HG03432 (cell line): ENCODE measurements around the gene YEATS4.

Experiments used
- ATAC-seq: cut with Tn5 transposase; IDR thresholded peaks from one replicate; pipeline ENCODE4 v1.9.1; 2021; ENCODE audit warnings: mild to moderate bottlenecking, moderate library complexity; ENCODE audit not compliant: unreplicated experiment

YEATS4 gene

DNA sequence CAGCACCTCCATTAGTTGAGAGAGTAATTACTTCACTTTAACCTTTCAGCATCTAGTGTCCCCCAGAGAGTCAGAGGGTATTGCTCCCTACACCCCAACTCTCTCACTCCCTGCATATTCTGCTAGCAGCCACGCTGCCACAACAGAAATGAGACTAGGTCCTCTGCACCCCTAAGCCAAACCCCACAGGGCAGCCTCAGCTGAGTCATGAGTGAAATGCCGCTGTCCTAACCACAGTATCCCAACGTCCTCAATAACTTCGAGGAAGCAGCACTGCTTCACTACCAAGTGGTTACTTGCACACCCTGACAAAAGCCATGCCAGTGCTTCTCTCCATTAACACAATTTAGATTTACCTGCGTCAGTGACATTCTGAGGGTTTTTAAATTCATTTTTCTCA lies 18.2 kb upstream of the YEATS4 start:
- ATAC-seq: no peak

DNA sequence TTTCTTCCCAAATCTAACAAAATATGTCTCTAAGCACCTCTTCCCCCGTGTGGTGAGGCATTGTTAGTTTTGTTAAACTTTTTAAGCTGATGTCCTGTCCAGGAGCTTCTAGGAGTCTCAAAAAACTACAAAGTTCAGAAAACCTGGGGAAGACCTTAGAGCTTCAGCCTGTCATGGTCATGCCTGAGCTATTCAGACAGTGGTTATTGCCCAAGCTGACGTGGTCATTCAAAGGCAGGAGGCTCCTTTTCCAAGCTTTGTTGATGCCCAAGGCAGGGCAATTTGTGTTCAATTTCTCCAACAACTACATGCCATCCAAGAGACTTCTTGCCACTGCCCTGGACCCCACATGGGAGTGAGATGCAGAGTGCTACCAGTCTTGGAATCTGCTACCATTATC lies 17.1 kb upstream of the YEATS4 start:
- no peak for ATAC-seq

DNA sequence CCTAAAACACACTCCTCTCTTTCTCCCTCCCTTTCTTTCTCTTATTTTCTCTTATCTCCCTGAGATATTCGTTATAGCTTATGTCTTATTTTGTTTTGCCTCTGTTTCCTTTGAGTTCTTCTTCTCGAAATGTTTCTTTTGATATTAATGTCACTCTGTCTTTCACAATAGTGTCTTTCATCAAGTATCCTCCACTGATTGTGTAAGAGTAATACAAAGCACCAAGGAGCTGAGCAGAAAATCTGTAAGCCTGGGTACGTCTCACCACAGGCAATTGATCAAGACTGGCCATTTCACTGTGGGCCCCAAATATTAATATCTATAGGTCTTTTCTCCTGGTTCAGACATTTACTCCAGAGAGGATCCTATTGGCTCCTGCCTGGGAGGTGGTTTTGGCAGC lies 16.2 kb upstream of the YEATS4 start:
- ATAC-seq: no peak

DNA sequence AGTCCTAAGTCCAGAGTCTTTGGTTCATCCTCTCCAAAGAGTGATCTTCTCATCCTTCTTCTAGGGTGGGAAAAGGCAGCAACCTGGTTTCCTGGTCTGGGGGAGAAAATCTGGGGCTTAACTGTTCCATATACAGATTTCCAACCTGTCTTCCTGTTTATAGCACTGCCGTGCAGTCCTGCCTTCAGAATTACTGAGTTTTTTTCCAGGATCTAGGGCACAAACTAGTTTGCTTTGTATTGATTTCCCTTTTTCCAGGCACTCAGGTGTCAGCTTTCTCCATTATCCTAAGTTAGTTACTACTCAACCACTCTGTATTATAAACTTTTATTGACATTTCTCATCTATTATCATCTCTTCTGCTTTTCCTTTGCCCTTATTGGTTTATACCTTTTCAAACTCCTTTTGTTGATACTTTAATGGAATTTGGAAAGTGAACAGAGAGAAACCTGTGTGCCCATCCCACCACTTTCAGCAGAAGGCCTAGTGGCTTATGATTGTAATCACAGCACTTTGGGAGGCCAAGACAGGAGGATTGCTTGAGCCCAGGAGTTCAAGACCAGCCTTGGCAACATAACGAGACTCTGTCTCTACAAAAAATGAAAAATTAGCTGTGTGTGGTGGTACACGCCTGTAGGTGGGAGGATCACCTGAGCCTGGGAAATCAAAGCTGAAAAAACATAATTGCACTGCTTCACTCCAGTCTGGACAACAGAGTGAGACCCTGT lies 15.5 kb upstream of the YEATS4 start:
- ATAC-seq: no peak

DNA sequence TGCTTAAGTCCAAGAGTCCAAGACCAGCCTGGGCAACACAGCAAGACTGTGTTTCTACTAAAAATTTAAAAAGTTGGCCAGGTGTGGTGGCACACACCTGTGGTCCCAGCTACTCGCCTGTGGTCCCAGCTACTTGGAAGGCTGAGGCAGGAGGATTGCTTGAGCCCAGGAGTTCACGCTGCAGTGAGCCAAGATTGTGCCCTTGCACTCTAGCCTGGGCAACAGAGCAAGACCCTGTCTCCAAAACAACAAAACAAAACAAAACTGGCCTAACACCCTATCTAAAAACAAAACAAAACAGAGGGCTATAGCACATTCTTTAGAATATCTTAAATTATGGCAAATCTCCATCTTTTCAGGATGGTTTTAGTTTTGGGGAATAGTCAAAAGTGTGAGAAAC lies 14.5 kb upstream of the YEATS4 start:
- no peak for ATAC-seq

DNA sequence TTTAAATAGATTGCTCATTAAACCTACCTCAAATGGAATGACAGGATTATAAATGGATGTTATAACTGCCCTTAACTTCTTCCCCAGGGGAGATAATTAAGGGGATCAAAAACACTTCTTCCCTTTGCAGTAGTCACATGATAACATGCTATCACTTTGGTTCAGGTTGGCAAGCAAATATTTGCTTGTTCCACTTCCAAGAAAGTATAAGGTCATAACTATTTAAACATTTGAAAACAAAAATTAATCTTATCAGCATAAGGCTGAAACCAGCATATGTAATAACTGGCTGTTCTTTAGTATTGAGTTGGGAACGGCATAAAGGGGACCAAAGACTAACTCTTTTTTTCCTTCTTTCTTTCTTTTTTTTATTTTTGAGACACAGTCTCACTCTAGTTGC lies 13.8 kb upstream of the YEATS4 start:
- ATAC-seq: no peak

DNA sequence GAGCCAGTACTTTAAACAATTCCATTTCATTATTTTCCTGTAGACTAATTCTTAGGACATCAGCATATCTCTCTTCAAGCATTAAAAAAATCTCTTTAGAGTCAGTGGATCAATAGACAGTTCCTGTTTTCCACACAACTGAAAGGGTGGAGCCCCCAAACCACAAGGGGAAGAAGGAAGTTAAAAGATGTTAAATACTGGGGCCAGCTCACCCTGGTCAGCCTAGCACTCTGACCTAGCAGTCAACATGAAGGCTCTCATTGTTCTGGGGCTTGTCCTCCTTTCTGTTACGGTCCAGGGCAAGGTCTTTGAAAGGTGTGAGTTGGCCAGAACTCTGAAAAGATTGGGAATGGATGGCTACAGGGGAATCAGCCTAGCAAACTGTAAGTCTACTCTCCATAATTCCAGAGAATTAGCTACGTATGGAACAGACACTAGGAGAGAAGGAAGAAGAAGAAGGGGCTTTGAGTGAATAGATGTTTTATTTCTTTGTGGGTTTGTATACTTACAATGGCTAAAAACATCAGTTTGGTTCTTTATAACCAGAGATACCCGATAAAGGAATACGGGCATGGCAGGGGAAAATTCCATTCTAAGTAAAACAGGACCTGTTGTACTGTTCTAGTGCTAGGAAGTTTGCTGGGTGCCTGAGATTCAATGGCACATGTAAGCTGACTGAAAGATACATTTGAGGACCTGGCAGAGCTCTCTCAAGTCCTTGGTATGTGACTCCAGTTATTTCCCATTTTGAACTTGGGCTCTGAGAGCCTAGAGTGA lies 11.2 kb upstream of the YEATS4 start, which contains the start of gene LYZ:
Gene LYZ, plus strand, starts transcription at position 220 of the 777 bp plus-strand sequence. Its CDS starts 28 bp downstream, at position 248.
- ATAC-seq: no peak

DNA sequence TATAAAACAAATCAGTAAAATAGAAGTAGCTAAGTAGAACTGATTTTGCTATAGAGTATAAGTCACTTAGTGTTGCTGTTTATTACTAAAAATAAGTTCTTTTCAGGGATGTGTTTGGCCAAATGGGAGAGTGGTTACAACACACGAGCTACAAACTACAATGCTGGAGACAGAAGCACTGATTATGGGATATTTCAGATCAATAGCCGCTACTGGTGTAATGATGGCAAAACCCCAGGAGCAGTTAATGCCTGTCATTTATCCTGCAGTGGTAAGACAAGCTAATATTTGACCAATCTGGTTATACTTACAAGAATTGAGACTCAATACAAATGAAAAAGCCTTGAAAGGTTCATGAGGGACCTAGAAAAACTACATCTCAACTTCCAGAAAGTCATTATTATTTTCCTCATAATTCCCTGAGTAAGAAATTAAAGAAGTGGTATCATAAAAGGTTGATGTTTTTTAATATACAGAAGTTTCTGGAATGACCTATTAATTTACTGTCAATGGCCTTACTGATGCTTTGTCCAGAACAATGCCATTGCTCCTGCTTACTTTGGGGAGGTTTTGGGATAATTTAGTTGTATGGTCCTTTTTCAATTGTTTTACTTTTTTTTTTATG lies 9.4 kb upstream of the YEATS4 start:
- no peak for ATAC-seq

DNA sequence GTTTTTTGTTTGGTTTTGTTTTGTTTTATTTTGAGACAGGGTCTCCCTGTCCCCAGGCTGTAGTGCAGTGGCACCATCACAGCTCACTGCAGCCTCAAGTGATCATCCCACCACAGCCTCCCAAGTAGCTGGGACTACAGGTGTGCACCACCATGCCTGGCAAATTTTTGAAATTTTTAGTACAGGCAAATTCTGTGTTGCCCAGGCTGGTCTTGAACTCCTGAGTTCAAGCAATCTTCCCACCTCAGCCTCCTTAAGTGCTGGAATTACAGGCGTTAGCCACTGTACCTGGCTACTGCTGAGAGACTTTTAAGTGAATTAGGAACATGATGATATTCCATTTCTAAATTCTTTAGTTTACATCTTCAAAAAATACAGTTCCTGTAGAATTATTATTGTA lies 8.8 kb upstream of the YEATS4 start:
- ATAC-seq: no peak

DNA sequence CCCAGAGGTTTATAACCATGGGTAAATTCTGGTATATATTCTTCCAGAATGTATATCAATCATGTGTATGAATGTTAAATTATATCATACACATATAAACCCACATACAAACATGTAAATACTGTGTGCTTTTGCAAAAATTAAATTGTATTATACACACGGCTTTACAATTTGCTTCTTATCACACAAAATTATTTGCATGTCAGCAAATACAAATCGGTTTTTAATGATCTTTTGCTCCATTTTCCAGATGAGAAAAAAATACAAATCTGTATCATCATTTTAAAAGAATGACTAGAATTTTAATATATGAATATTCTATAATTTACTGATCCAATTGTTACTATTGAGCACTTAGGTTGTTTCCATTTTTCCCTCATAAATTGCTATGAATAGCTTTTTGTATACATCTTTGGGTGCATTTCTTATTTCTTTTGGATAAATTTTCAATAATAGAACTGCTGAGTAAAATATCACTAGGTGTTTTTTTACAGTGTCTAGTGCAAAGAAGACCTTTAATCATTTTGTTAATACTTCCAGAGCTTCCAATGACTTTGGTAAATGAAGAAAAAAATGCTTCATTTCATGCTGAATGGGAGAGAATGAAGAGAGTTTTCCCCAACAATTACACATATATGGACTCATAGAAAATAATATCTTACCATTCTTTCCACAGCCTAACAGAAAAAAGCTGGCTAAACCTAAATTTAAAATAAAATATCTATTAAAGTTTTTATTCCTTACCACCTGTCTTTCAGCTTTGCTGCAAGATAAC lies 7.9 kb upstream of the YEATS4 start:
- ATAC-seq: no peak

DNA sequence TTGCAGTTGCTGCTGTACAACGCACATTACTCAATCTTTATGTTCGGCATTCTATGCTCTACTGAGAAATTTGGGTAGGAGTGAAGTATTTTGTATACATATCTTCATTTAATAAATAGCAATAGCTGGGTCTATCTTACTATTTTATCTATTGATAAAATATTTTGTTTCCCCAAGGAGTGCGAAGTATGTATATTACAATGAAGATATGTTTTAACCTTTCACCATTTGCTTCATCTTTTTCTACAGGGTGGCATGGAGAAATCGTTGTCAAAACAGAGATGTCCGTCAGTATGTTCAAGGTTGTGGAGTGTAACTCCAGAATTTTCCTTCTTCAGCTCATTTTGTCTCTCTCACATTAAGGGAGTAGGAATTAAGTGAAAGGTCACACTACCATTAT lies 6.6 kb upstream of the YEATS4 start:
- no peak for ATAC-seq

DNA sequence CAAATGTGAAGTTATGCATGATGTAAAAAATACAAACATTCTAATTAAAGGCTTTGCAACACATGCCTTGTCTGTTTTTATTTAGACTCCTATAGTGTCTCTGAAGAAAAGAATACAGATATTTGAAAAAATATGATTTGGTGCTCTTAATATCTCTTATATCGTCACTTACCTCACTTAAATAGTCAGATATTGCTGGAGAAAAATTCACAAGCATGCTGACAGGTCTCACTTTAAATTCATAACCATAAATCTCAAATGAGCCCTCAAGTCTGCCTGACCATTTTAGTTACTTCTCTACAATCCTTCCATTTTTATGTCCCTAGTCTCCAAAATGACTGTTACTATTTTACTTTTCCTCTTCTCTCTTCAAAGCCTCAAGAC lies 5.4 kb upstream of the YEATS4 start:
- no peak for ATAC-seq

DNA sequence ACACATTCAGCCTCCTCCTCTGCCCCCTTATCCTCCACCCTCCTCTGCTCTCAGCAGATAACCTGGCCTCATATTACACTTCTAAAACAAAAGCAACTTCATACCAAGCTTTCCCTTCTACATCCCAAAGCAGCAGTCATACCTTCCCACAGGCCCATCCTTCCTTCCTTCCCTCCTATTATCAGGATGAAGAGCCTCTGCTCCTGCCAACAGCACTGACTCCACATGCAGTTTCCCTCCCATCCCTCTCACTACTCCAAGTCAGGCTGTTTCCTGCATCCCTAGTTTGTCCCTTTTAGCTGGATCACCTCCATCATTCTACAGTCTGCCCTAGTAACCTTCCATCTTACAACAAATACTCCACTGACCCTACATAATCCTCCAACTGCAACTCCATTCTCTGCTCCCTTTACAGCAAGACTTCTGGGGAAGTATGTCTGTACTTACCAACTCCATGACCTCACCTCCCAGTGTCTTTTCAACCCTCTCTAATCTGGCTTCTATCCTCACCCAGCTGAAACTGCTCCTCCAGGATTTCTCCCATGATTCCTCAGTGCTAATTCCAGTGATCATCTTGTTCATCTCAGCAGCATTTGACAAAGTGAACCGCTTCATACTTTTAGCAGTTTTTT lies 4.9 kb upstream of the YEATS4 start:
- ATAC-seq: no peak

DNA sequence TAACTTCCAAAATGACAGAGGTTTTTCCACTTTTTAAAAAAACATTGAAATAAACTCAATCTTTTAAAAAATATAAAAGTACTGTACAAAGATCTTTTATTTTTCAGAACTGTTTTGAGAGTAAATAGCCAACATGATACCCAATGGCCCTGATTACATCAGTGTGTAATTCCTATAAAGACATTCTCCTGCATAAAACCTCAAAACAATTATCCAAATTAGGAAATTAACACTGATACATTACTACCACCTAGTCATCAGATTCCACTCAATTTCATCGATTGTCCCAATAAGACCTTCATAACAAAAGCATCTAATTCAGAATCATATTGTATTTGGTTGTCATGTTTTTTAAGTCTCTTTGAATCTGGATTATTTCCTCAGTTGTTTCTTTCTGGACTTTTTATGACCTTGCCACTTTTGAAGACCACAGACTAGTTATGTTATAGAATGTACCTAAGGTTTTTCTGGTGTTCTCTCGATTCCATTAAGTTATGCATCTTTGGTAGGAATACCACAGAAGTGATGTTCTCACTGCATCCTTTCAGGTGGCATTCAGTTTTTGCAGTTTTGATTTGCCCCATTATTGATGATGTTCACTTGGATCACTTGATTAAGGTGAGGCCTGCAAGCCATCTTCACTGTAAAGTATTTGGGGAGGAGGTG lies 4.0 kb upstream of the YEATS4 start:
- ATAC-seq: no peak

DNA sequence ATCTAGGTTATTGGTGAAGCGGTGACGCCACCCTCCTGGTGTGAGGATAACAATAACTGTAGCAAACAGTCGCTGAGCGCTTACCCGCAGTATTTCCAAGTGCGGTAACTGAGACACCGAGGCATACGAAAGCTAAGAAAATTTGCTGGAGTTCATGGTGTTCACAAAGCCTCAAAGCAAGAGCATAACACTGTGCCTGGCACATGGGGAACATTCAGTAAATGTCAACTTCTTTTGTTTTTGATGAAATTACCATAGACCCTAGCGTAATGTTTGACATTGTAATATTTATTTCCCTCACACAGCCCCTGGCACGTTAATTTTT lies 767 bp downstream of the YEATS4 start:
- ATAC-seq: no peak

DNA sequence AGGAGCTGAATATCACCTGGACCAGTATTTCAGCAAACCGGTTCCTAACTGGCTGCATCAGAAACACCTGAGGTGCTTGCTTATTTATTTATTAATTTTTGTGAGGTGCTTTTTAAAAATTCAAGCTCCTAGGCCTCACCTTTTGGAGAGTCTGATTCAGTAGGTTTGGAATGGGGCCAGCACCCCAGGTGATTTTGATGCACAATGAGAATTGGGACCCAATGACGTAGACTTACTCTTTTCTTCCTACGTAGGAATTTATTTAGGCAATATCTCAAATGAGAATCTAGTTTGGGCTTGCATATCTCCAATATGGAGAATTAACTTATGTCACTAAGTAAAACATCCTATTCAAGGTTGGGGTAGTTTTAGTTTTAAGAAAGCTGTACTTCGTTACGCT lies 7.3 kb downstream of the YEATS4 start:
- no peak for ATAC-seq

DNA sequence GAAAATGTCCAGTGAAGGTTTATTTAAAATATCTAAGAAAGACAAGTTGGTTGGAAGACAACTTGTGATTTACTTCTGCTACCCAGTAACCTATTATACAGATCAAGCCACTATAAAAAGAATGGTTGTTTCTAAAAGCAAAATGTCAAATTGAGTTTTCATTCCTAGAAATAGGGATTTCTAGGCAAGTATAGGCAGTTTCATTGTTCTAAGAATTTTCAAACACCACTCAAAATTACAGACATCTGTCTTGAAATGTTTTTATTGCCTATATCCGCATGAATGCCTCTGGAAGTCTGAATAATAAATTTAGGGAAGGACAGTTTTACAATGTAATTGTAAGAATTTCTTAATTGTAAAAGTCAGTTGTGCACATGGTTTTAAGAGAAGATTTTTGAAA lies 8.6 kb downstream of the YEATS4 start:
- ATAC-seq: no peak

DNA sequence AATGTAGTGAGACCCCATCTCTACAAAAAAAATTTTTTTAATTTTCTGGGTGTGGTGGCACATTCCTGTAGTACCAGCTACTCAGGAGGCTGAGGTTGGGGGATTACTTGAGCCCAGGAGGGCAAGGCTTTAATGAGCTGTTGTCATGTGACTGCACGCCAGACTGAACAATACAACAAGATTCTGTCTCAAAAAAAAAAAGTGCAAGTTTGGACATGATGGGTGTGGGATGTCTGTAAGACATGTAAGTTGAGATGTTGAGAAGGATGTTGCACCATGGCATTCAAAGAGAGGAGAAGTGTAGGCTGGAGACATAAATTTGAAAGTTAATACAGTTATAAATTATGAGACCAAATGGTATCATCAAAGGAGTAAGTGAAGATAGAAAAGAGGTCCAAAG lies 23.5 kb downstream of the YEATS4 start:
- no peak for ATAC-seq

DNA sequence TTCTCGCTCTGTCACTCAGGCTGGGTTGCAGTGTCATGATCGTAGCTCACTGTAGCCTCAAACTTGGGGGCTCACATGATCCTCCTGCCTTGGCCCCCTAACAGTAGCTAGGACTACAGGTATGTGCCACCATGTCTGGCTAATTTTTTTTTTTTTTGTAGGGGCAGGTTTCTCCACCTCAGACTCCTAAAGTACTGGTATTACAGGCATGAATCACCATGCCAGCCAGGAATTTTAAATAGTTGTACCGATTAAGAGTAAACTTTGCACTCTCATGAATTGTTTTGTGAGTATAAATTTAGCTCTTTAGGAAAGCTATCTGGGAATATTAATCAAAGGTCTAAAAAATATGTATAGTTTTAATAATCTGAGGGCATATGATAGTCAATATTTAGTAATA lies 25.5 kb downstream of the YEATS4 start:
- ATAC-seq: no peak

DNA sequence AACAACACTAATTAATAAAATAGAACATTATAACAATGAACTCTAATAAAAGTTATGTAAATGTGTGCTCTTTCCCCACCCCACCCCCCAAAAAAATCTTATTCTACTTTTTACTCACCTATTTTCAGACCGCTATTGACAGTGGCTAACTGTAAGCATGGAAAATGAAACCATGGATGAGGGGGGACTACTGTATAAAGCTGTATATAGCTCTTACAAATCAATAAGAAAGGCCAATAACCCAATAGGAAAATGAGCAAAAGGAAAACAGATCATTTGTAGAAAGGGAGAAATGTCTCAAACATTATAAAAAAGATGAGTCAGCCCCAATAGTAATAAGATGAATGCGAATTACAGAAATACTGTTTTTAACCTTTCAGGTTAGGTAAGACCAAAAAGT lies 27.4 kb downstream of the YEATS4 start:
- ATAC-seq: no peak

DNA sequence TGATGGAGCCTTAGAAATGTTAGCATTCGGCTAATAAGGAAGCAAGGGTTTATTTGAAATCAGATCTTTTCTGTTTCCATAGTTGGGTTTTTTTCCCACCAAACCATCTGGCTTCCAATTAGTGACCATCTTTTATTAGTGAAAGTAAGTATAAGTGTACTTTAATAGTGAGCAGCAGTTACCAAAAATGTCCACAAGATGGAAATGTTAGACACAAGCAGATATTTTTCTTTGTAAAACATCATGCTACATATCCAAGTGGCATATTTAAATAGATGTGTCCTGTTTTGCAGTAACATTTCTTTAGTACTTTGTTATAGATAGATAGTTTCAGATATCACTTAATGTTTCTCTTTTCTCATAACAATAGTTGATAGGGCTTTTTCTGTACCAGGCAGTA lies 28.8 kb downstream of the YEATS4 start:
- ATAC-seq: no peak
